ENCODE data around the gene SORCS2. TPM values are rescaled to one million over a fixed set of nuclear protein-coding genes. Genes with fewer than 3 reads are reported as not detected.

Gene SORCS2
- total and polyA plus RNA-seq, 3 donors from 2014 or later, result 2.7 to 4.6 (median 2.9) TPM

GRCh38 chr4:7307394-7308099 is 115.2 kb downstream of the SORCS2 start:
- DNase-seq, result no peak
- no peaks in the 10 kb centered on the region for H3K4me1 ChIP-seq
- no peaks in the 10 kb centered on the region for H3K9me3 ChIP-seq
- H3K27me3 ChIP-seq, result no peaks in the 10 kb centered on the region
- TF ChIP-seq POLR2A (IDR thresholded peaks at IDR 0.05), result no peak
- TF ChIP-seq, protein P1, sequence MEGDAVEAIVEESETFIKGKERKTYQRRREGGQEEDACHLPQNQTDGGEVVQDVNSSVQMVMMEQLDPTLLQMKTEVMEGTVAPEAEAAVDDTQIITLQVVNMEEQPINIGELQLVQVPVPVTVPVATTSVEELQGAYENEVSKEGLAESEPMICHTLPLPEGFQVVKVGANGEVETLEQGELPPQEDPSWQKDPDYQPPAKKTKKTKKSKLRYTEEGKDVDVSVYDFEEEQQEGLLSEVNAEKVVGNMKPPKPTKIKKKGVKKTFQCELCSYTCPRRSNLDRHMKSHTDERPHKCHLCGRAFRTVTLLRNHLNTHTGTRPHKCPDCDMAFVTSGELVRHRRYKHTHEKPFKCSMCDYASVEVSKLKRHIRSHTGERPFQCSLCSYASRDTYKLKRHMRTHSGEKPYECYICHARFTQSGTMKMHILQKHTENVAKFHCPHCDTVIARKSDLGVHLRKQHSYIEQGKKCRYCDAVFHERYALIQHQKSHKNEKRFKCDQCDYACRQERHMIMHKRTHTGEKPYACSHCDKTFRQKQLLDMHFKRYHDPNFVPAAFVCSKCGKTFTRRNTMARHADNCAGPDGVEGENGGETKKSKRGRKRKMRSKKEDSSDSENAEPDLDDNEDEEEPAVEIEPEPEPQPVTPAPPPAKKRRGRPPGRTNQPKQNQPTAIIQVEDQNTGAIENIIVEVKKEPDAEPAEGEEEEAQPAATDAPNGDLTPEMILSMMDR (IDR thresholded peaks at IDR 0.05), result no peak
- no peak overlapping the region for H3K27ac ChIP-seq
- intact Hi-C loops (cut with DNase I; ENCODE audit: low total_unique reads), result no loop called here
- WGBS, 2 donors, result 89% methylated on average over 2 to 6 of the region's 6 CpGs
- no peak overlapping the region for H3K4me3 ChIP-seq
- no peaks in the 10 kb centered on the region for H3K36me3 ChIP-seq (ENCODE audit: low read depth, missing control alignments)

GRCh38 chr4:7309181-7309580 is 116.8 kb downstream of the SORCS2 start:
- TF ChIP-seq, protein P1 (IDR thresholded peaks at IDR 0.05), result no peak
- no peak for TF ChIP-seq POLR2A (IDR thresholded peaks at IDR 0.05)
- no peak for DNase-seq
- intact Hi-C loops (cut with DNase I; ENCODE audit: low total_unique reads), result no loop called here
- Histone ChIP-seq H3K27me3 (no peaks in the 10 kb centered on the region), H3K36me3 (ENCODE audit: low read depth, missing control alignments) (no peaks in the 10 kb centered on the region), H3K4me1 (no peaks in the 10 kb centered on the region), H3K27ac (no peak overlapping the region), H3K4me3 (no peak overlapping the region), H3K9me3 (no peaks in the 10 kb centered on the region)
- 74 to 79% methylated on average over 11 to 13 of the region's 13 CpGs for WGBS, 2 donors

DNA sequence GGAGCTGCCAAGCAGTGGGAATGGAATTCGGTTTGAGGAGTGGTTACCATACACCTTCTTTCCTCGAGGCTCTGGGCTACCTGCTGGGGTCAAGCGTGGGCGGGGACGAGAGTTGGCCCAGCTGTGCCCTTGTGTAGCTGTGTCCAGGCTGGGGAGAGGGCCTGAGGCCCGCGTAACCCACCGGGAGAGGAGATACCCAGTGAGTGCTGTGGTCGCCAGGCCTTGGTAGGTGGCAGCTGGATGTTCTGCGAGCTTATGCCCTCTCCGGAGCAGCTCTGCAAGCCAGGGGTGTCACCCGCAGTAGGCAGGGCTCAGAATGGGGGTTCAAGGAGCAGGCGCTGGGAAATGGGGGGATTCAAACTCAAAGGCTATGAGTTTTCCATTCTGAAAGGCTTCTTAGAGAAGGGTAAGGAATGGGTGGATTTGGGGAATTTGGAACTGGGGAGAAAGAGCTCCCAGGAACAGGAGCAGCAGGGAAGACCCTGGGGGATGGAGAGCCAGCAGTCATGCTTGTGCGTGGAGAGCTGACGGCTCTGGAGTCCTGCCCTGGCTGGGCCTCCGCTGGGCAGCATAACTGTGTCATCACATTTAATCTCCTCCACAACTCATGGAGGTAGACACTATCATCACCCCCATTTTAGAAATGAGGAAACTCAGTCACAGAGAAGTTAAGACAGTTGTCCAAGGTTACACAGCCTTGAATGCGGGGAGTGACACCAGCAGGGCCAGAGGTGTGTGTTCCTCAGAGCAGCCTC is 117.5 kb downstream of the SORCS2 start:
- no peaks in the 10 kb centered on the region for H3K27me3 ChIP-seq
- no peak for TF ChIP-seq POLR2A (IDR thresholded peaks at IDR 0.05)
- TF ChIP-seq, protein P1 (IDR thresholded peaks at IDR 0.05), result no peak
- no peaks in the 10 kb centered on the region for H3K4me1 ChIP-seq
- DNase-seq, result no peak
- no peaks in the 10 kb centered on the region for H3K36me3 ChIP-seq (ENCODE audit: low read depth, missing control alignments)
- no peak overlapping the region for H3K27ac ChIP-seq
- H3K4me3 ChIP-seq, result no peak overlapping the region
- intact Hi-C loops (cut with DNase I; ENCODE audit: low total_unique reads), result no loop called here
- H3K9me3 ChIP-seq, result no peaks in the 10 kb centered on the region
- WGBS, 2 donors, result 76 to 83% methylated on average over 15 to 17 of the region's 17 CpGs

- 32 to 33% methylated on average over 10 to 12 of the region's 12 CpGs for WGBS, 2 donors
- H3K9me3 ChIP-seq, result no peaks in the 10 kb centered on the region
- intact Hi-C loops (cut with DNase I; ENCODE audit: low total_unique reads), result no loop called here
- no peak overlapping the region for H3K4me3 ChIP-seq
- H3K36me3 ChIP-seq (ENCODE audit: low read depth, missing control alignments), result no peaks in the 10 kb centered on the region
- H3K27me3 ChIP-seq, result no peaks in the 10 kb centered on the region
- no peak overlapping the region for H3K27ac ChIP-seq
- TF ChIP-seq, protein P1 (IDR thresholded peaks at IDR 0.05), result no peak
- TF ChIP-seq POLR2A (IDR thresholded peaks at IDR 0.05), result no peak
- H3K4me1 ChIP-seq, result no peaks in the 10 kb centered on the region
- DNase-seq, result peak; percentile 46
Measured at GRCh38 chr4:7310451-7310850, 118.1 kb downstream of the SORCS2 start.
